HG03045 (cell line): Measurements from ENCODE around the gene ITK.
A peak's percentile ranks its signal among the peaks of the same experiment; 100 is the strongest.
"Not testable (repeated sequence)": the region's sequence is repeated elsewhere in the genome, so short reads cannot be mapped to it uniquely, and the experiment has no call there.

Experiments used
- ATAC-seq: cut with Tn5 transposase; IDR thresholded peaks from one replicate; pipeline ENCODE4 v1.9.1; 2021; ENCODE audit warnings: mild to moderate bottlenecking, moderate library complexity; ENCODE audit not compliant: unreplicated experiment

The ITK gene

GRCh38 chr5:157167214-157167621, 13.4 kb upstream of the ITK start:
- ATAC-seq, result no peak

- no peak for ATAC-seq
Measured at GRCh38 chr5:157168286-157168685, 12.4 kb upstream of the ITK start.

- ATAC-seq, result peak; percentile 99
Measured at GRCh38 chr5:157172403-157172802, 8.2 kb upstream of the ITK start.

DNA sequence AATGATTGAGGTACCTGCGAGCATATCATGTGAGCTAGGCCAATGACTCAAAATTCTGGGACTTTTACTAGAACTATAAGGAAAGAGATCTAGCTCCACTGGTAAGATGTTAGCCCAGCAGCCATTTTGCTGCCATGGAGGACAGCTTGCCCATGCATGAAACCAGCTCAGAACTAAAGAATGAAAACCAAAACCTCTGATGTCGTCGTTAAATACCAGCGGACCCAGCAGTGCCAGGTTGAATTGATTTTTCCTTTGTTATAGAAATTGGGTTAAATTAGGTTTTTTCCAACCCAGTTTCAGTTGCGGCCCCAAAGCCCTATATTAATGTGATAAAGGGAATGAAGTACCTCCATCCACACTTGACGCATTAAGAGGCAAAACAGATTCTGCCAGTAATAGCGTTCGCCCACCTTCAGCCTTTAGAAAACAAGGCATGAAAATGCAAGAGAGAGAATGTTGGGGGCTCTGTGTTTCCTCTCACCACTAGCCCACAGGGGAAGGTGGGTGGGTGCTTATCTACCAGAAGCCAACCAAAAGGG, 5.5 kb upstream of the ITK start:
- no peak for ATAC-seq

- no peak for ATAC-seq
Measured at GRCh38 chr5:157177953-157178352, 2.7 kb upstream of the ITK start.

- ATAC-seq, result no peak
Measured at GRCh38 chr5:157178966-157179365, 1.7 kb upstream of the ITK start.

- ATAC-seq, result no peak
Measured at GRCh38 chr5:157182143-157182757, 1.6 kb downstream of the ITK start.

DNA sequence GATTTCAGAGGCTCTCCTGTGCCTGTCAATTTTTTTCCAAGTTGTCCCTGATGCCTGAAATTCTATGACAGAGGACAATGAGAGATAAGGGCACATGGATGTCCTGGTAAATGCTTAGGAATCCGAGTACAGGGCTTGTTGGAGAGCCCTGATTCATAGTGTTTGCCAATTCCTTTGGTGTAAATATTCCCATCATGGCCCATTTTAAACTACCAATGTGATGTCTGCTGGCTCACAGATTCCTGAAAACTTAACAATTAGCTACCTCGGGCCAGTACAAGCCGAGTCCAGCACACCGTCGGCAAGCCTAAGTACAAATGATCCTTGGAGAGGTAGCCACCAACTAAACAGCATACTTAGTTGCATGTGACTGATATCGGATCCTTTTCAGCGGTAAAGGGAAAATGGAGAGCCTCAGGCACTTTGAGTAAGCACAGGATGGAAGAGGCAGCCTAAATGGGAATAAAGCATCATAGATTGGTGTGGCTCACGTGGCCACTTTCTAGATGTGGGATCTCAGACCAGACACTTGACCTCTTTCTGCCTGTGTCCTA, 3.6 kb downstream of the ITK start:
- ATAC-seq, result no peak

- not testable (repeated sequence) for ATAC-seq
Measured at GRCh38 chr5:157185122-157185521, 4.5 kb downstream of the ITK start.

DNA sequence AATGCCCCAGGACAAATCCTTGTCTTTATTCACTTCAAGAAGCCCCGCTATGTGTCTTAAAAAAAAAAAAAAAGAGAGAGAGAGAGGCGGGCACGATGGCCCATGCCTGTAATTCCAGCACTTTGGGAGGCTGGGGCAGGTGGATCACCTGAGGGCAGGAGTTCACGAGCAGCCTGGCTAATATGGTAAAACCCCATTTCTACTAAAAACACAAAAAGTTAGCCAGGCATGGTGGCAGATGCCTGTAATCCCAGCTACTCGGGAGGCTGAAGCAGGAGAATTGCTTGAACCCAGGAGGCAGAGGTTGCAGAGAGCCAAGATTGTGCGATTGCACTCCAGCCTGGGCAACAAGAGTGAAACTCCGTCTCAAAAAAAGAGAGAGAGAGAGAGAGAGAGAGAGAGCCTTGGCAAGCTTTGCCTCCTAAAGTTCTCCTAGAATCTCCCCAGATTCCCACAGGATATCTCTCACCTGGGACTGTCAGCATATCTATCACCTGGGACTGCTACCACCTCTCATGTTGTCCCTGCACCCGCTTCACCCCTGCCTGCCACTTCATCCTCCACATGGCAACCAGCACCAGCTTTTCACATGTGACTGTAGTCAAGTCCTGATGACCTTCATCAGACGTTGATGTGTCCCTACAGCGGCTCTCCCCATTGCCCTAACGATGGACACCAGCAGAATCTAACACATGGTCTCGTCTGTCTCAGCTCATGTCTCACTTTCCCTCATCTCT, 5.8 kb downstream of the ITK start:
- ATAC-seq, result no peak

- no peak for ATAC-seq
Measured at GRCh38 chr5:157187046-157187754, 6.6 kb downstream of the ITK start.

- ATAC-seq, result no peak
Measured at GRCh38 chr5:157188270-157188669, 7.6 kb downstream of the ITK start.

DNA sequence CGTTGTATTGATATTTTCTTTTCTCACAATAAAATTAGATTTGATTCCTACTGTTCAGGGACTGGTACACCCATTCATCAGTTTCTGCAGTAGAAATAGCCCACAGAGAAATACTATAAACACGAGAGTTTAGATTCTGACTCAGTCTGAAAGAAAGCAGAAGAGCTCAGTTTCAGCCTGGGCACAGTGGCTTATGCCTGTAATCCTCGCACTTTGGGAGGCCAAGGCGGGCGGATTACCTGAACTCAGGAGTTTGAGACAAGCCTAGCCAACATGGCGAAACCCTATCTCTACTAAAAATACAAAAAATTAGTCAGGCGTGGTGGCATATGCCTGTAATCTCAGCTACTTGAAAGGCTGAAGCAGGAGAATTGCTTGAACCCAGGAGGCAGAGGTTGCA, 8.6 kb downstream of the ITK start:
- ATAC-seq, result no peak

- no peak for ATAC-seq
Measured at GRCh38 chr5:157193699-157194424, 13.2 kb downstream of the ITK start.

DNA sequence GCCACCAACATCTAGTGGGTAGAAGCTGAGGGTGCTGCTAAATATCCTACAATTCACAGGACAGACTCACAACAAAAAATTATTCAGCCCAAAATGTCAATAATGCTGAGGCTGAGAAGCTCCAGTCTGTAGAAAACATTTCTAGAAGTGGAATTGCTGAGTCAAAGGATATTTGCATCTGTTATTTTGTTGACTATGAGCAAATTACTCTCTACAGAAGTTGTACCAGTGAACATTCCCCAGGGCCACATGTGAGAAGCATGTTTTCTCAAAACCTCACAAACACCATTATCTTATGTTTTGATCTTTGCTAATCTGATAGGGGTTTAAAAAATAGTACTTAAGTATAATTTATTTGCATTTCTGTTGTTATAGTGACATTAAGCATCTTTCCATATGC, 15.4 kb downstream of the ITK start:
- no peak for ATAC-seq

DNA sequence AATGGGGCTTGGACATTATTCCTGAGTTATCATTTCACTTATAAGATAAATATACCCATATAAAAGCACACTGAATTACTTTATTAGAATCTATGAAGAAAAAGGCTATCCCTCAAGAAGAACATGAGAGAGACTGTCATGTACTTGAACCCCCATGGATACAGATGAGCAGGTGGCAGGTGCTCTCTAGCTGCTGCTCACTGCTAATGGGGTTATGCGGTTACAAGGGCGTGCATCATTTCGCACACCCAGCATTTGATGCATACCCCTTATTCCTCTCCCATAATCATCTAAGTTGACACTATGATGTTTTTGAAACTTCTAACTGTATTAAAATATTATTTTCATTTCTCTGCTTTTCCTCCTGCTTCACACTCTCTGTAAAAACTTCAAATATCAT, 16.4 kb downstream of the ITK start:
- no peak for ATAC-seq

GRCh38 chr5:157198277-157198986, 17.8 kb downstream of the ITK start:
- ATAC-seq, result no peak

- no peak for ATAC-seq
Measured at GRCh38 chr5:157201857-157202256, 21.2 kb downstream of the ITK start.

- no peak for ATAC-seq
Measured at GRCh38 chr5:157203417-157203816, 22.8 kb downstream of the ITK start.

- no peak for ATAC-seq
Measured at GRCh38 chr5:157204765-157205164, 24.1 kb downstream of the ITK start.
